Mesenchymal stem cell (in vitro differentiated cells and primary cell): ENCODE measurements around the gene RIOX2.

Experiments
- DNase-seq: peaks from one replicate; pipeline ENCODE4 v3.0.0-alpha.2; 2013
- H2AFZ ChIP-seq: one replicate; pipeline ENCODE4 v1.6.1; 2013; ENCODE audit warnings: low read depth, mild to moderate bottlenecking, control low read depth, inconsistent platforms, low read length, moderate library complexity
- H2AK5ac ChIP-seq: 2 replicates; pipeline ENCODE4 v1.6.1; 2013; ENCODE audit warnings: low read length, moderate library complexity, mild to moderate bottlenecking, inconsistent platforms; ENCODE audit not compliant: severe bottlenecking
- H2BK120ac ChIP-seq: one replicate; pipeline ENCODE4 v1.6.1; 2013; ENCODE audit warnings: low read depth, mild to moderate bottlenecking, inconsistent platforms, low read length, moderate library complexity
- H2BK12ac ChIP-seq, 2 experiments: one replicate each; pipeline ENCODE4 v1.6.1; 2013; ENCODE audit warnings: inconsistent platforms in 2 of 2, low read length in 2 of 2, mild to moderate bottlenecking in 2 of 2, moderate library complexity in 2 of 2, control low read depth in 1 of 2
- H2BK15ac ChIP-seq: one replicate; pipeline ENCODE4 v1.6.1; 2013; ENCODE audit warnings: mild to moderate bottlenecking, low read depth, inconsistent platforms; ENCODE audit not compliant: poor library complexity, severe bottlenecking
- H2BK5ac ChIP-seq: 2 replicates; pipeline ENCODE4 v1.6.1; 2013; ENCODE audit warnings: low read depth, mild to moderate bottlenecking, low read length, control low read depth, inconsistent platforms; ENCODE audit not compliant: poor library complexity, severe bottlenecking
- H3K14ac ChIP-seq, 2 experiments: one replicate each; pipeline ENCODE4 v1.6.1; 2013; ENCODE audit warnings: inconsistent platforms in 2 of 2, low read length in 2 of 2, control low read depth in 1 of 2, mild to moderate bottlenecking in 1 of 2, moderate library complexity in 1 of 2
- H3K18ac ChIP-seq, 2 experiments: one replicate each; pipeline ENCODE4 v1.6.1; 2013; ENCODE audit warnings: inconsistent platforms in 2 of 2, low read length in 2 of 2, control low read depth in 1 of 2, low read depth in 1 of 2, mild to moderate bottlenecking in 1 of 2
- H3K23ac ChIP-seq, 2 experiments: one replicate each; pipeline ENCODE4 v1.6.1; 2013; ENCODE audit warnings: inconsistent platforms in 2 of 2, low read length in 2 of 2, mild to moderate bottlenecking in 2 of 2, moderate library complexity in 2 of 2, control low read depth in 1 of 2
- H3K27ac ChIP-seq: 2 replicates; pipeline ENCODE4 v1.5.1; 2013; ENCODE audit warnings: mild to moderate bottlenecking, moderate library complexity, low read length, control low read depth, inconsistent platforms; ENCODE audit not compliant: poor library complexity, severe bottlenecking
- H3K27me3 ChIP-seq, 2 experiments: 2 replicates each; pipeline versions ENCODE4 v1.6.1 to v1.7.0; 2013; ENCODE audit warnings: low read length in 2 of 2, mild to moderate bottlenecking in 2 of 2, moderate library complexity in 2 of 2, control low read depth in 1 of 2, inconsistent platforms in 1 of 2; ENCODE audit not compliant: control insufficient read depth in 1 of 2, insufficient read depth in 1 of 2
- H3K36me3 ChIP-seq, 2 experiments: 2 replicates each; pipeline versions ENCODE4 v1.6.1 to v1.7.0; 2013; ENCODE audit warnings: low read length in 2 of 2, control low read depth in 1 of 2, inconsistent platforms in 1 of 2, low read depth in 1 of 2, mild to moderate bottlenecking in 1 of 2; ENCODE audit not compliant: insufficient read depth in 2 of 2, control insufficient read depth in 1 of 2
- H3K4ac ChIP-seq, 2 experiments: one replicate each; pipeline ENCODE4 v1.6.1; 2013; ENCODE audit warnings: inconsistent platforms in 2 of 2, low read length in 2 of 2, mild to moderate bottlenecking in 2 of 2, moderate library complexity in 2 of 2, control low read depth in 1 of 2, low read depth in 1 of 2
- H3K4me1 ChIP-seq: 2 replicates; pipeline ENCODE4 v1.6.1; 2013; ENCODE audit warnings: low read depth, low read length, control low read depth; ENCODE audit not compliant: control insufficient read depth, insufficient read depth
- H3K4me2 ChIP-seq: 2 replicates; pipeline ENCODE4 v1.6.1; 2013; ENCODE audit warnings: low read length, mild to moderate bottlenecking, inconsistent platforms; ENCODE audit not compliant: poor library complexity, severe bottlenecking
- H3K4me3 ChIP-seq, 2 experiments: 2 replicates each; pipeline versions ENCODE4 v1.5.1 to v1.7.0; 2013; ENCODE audit warnings: low read length in 2 of 2, mild to moderate bottlenecking in 2 of 2, control low read depth in 1 of 2, low read depth in 1 of 2; ENCODE audit not compliant: insufficient read depth in 1 of 2
- H3K79me1 ChIP-seq: replicated peaks from 2 replicates; pipeline ENCODE4 v1.6.1; 2013; ENCODE audit warnings: mild to moderate bottlenecking, control low read depth, low read length, inconsistent platforms; ENCODE audit not compliant: poor library complexity, severe bottlenecking
- H3K9ac ChIP-seq: 2 replicates; pipeline ENCODE4 v1.7.0; 2013; ENCODE audit warnings: mild to moderate bottlenecking, low read length, moderate library complexity
- H3K9me3 ChIP-seq: 2 replicates; pipeline ENCODE4 v1.7.0; 2013; ENCODE audit warnings: mild to moderate bottlenecking, low read length; ENCODE audit not compliant: control insufficient read depth
- H4K8ac ChIP-seq: one replicate; pipeline ENCODE4 v1.6.1; 2013; ENCODE audit warnings: inconsistent platforms, mild to moderate bottlenecking, low read length, moderate library complexity
- H4K91ac ChIP-seq: one replicate; pipeline ENCODE4 v1.6.1; 2013; ENCODE audit warnings: mild to moderate bottlenecking, low read length, inconsistent platforms
- WGBS: methylation state at CpG from one replicate; pipeline ENCODE4 v1.1.7; 2013; ENCODE audit warnings: mixed read lengths; 5-methylcytosine and 5-hydroxymethylcytosine counted together

The RIOX2 gene

DNA sequence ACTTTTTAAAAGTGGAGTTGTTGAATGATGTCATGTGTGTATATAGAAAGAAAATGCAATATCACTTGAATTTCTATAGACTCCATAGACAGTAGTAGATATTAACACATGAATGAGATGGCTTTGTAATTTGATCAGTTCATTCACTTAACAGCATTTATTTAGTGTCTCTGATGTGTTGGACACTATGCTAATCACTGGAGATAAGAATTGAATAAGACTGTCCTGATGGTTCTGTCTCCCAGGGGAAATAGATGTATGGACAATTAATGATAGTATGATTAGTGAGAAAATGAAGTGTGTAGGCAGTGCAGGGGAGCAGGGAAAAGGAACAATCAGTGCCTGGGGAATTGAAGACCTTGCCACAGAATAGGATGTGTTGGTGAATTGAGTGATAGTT is 72.9 kb downstream of the RIOX2 start:
- Histone ChIP-seq H3K9me3 (no peaks in the 10 kb centered on the region), H2BK5ac (no peak overlapping the region), H3K4me2 (no peak overlapping the region), H2AK5ac (no peak overlapping the region), H3K4me3 (no peak overlapping the region), H3K4me1 (no peaks in the 10 kb centered on the region), H3K23ac (no peak overlapping the region), H2AFZ (no peak overlapping the region), H2BK120ac (no peak overlapping the region), H3K14ac (no peak overlapping the region), H3K4ac (no peak overlapping the region), H4K8ac (no peak overlapping the region), H4K91ac (no peak overlapping the region), H3K27ac (no peak overlapping the region), H3K36me3 (peaks cover 0 to 5% of the 10 kb centered on the region in 2 experiments), H3K79me1 (no peaks in the 10 kb centered on the region), H3K27me3 (no peaks in the 10 kb centered on the region), H3K9ac (no peak overlapping the region), H2BK15ac (no peak overlapping the region), H2BK12ac (no peak overlapping the region), H3K18ac (no peak overlapping the region)
- no peak for DNase-seq

DNA sequence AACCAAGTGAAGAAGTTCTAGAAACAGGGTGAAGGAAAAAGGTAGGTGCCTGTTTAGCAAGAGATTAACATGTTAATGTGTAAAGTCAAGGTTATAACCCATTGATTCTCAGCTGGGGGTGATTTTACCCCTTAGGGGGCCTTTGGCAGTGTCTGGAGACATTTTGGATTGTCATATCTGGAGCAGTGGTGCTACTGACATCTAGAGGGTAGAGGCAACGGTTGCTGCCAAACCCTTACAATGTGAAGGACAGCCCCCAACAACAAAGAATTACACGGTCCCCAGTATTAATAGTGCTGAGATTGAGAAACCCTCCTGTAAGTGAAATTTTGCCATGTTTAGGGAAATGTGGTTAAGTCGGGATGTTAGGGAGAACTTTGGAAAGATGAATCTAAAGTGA is 75.7 kb downstream of the RIOX2 start:
- Histone ChIP-seq H3K36me3 (peaks cover 0 to 13% of the 10 kb centered on the region in 2 experiments), H3K9ac (no peak overlapping the region), H2BK15ac (no peak overlapping the region), H4K8ac (no peak overlapping the region), H2BK5ac (no peak overlapping the region), H2AK5ac (no peak overlapping the region), H3K27me3 (no peaks in the 10 kb centered on the region), H3K23ac (no peak overlapping the region), H3K4ac (no peak overlapping the region), H3K4me2 (no peak overlapping the region), H3K27ac (no peak overlapping the region), H2BK12ac (no peak overlapping the region), H3K4me3 (no peak overlapping the region), H2AFZ (no peak overlapping the region), H4K91ac (no peak overlapping the region), H3K14ac (no peak overlapping the region), H3K9me3 (no peaks in the 10 kb centered on the region), H2BK120ac (no peak overlapping the region), H3K18ac (no peak overlapping the region), H3K79me1 (no peaks in the 10 kb centered on the region), H3K4me1 (no peaks in the 10 kb centered on the region)
- no peak for DNase-seq
- 82% methylated on average over 2 of the region's 3 CpGs for WGBS

DNA sequence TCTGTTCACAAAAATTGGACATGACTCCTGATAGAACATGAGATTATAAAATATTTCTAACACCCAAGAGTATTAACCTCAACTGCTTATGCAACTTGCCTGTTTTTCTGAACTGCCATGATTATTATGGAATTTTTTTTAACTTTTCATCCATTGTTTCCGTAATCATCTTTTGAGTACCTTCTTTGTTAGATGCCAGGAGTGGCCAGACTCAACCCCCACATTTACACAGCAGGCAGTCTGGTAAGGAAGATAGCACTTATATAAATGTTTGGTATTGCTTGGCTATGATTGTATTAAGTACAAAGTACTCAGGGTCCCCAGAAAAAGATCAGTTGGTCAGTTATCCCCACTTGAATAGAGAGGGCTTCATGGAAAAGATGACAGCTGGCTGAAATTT is 76.1 kb downstream of the RIOX2 start:
- Histone ChIP-seq H2BK5ac (no peak overlapping the region), H3K27me3 (no peaks in the 10 kb centered on the region), H3K9me3 (no peaks in the 10 kb centered on the region), H3K4me1 (no peaks in the 10 kb centered on the region), H2BK12ac (no peak overlapping the region), H3K14ac (no peak overlapping the region), H3K23ac (no peak overlapping the region), H2AFZ (no peak overlapping the region), H3K9ac (no peak overlapping the region), H2AK5ac (no peak overlapping the region), H3K18ac (no peak overlapping the region), H3K36me3 (peaks cover 0 to 13% of the 10 kb centered on the region in 2 experiments), H3K4ac (no peak overlapping the region), H3K4me3 (no peak overlapping the region), H2BK15ac (no peak overlapping the region), H3K4me2 (no peak overlapping the region), H4K8ac (no peak overlapping the region), H3K79me1 (no peaks in the 10 kb centered on the region), H3K27ac (no peak overlapping the region), H2BK120ac (no peak overlapping the region), H4K91ac (no peak overlapping the region)
- no peak for DNase-seq
- 90% methylated on average over 1 of the region's 1 CpG for WGBS

DNA sequence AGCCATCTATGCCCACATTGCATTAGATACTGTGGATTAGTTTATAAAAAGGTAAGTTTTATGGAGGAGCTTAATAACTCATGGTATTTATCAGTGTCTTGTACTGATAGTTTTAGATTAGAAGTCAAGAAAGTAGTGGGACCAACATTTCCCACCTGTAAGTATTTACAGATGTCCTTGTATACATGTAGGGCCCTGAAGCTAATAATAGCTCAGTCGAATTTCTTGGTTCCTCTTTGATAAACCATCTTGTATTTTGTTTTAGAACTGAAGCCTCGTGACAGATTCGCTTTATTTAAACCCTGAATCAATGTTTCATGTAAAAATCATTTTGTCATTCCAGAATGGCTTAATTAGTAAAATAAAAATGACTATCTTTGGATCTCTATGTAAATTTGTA is 77.0 kb downstream of the RIOX2 start:
- Histone ChIP-seq H3K23ac (no peak overlapping the region), H2BK15ac (no peak overlapping the region), H3K9me3 (no peaks in the 10 kb centered on the region), H3K27ac (no peak overlapping the region), H3K27me3 (no peaks in the 10 kb centered on the region), H2BK12ac (no peak overlapping the region), H3K14ac (no peak overlapping the region), H4K8ac (no peak overlapping the region), H2BK120ac (no peak overlapping the region), H3K4me1 (no peaks in the 10 kb centered on the region), H2AK5ac (no peak overlapping the region), H3K18ac (no peak overlapping the region), H2BK5ac (no peak overlapping the region), H4K91ac (no peak overlapping the region), H3K4me3 (no peak overlapping the region), H3K79me1 (no peaks in the 10 kb centered on the region), H3K36me3 (peaks cover 0 to 11% of the 10 kb centered on the region in 2 experiments), H3K4ac (no peak overlapping the region), H2AFZ (no peak overlapping the region), H3K9ac (no peak overlapping the region), H3K4me2 (no peak overlapping the region)
- 100% methylated on average over 2 of the region's 3 CpGs for WGBS
- no peak for DNase-seq
